A204.1 (cell line): ENCODE results near the gene DDB1.

Experiments
- FAIRE-seq: peaks from 2 replicates; lab custom pipeline; 2012; peaks lifted over from hg19 to GRCh38; lab: Jason Lieb, UNC

DDB1 gene

GRCh38 chr11:61294717-61295595 is 37.9 kb downstream of the DDB1 start, which contains the start of gene VWCE:
TSS of gene VWCE (minus strand) at chr11:61295316. CDS start at chr11:61295037, 279 bp downstream.
- no peak for FAIRE-seq

- FAIRE-seq: no peak
Measured at GRCh38 chr11:61293867-61294716, 38.8 kb downstream of the DDB1 start.

GRCh38 chr11:61292356-61292755 is 40.5 kb downstream of the DDB1 start:
- no peak for FAIRE-seq

GRCh38 chr11:61290905-61291690 is 41.8 kb downstream of the DDB1 start:
- FAIRE-seq: no peak

GRCh38 chr11:61287338-61287977 is 45.4 kb downstream of the DDB1 start:
- FAIRE-seq: no peak

- no peak for FAIRE-seq
Measured at GRCh38 chr11:61283613-61284012, 49.3 kb downstream of the DDB1 start.

- no peak for FAIRE-seq
Measured at GRCh38 chr11:61281581-61282250, 51.2 kb downstream of the DDB1 start.

GRCh38 chr11:61280883-61281580 is 51.9 kb downstream of the DDB1 start:
- no peak for FAIRE-seq

- no peak for FAIRE-seq
Measured at GRCh38 chr11:61279934-61280659, 52.8 kb downstream of the DDB1 start.

- no peak for FAIRE-seq
Measured at GRCh38 chr11:61278001-61278470, 54.9 kb downstream of the DDB1 start.

GRCh38 chr11:61277186-61278000 is 55.5 kb downstream of the DDB1 start:
- no peak for FAIRE-seq

- no peak for FAIRE-seq
Measured at GRCh38 chr11:61275191-61275590, 57.7 kb downstream of the DDB1 start.

- FAIRE-seq: no peak
Measured at GRCh38 chr11:61274084-61274483, 58.8 kb downstream of the DDB1 start.

GRCh38 chr11:61273178-61274078 is 59.5 kb downstream of the DDB1 start:
- FAIRE-seq: no peak

GRCh38 chr11:61272731-61273130 is 60.2 kb downstream of the DDB1 start:
- FAIRE-seq: no peak

GRCh38 chr11:61270354-61271076 is 62.4 kb downstream of the DDB1 start:
- no peak for FAIRE-seq

GRCh38 chr11:61268588-61269250 is 64.2 kb downstream of the DDB1 start:
- no peak for FAIRE-seq
